Left ventricle myocardium inferior (tissue), 1 donor: Measurements from ENCODE around the gene GNAI1. TPM values are rescaled to one million over a fixed set of nuclear protein-coding genes. Genes with fewer than 3 reads are reported as not detected.

ENCODE experiments used
- DNase-seq: peaks from one replicate; pipeline ENCODE4 v3.0.0-alpha.2; 2020
- H3K27ac ChIP-seq: fragments of 200-600 bp; replicated peaks from 2 replicates; pipeline ENCODE4 v1.8.0; 2021
- H3K27me3 ChIP-seq: fragments of 200-600 bp; 2 replicates; pipeline ENCODE4 v1.8.0; 2021; ENCODE audit warnings: low read depth
- H3K36me3 ChIP-seq: fragments of 200-600 bp; 2 replicates; pipeline ENCODE4 v1.8.0; 2021
- H3K4me1 ChIP-seq: fragments of 200-600 bp; 2 replicates; pipeline ENCODE4 v1.8.0; 2021
- H3K4me3 ChIP-seq: fragments of 200-600 bp; 2 replicates; pipeline ENCODE4 v1.8.0; 2021; ENCODE audit warnings: mild to moderate bottlenecking, moderate library complexity
- H3K9me3 ChIP-seq: fragments of 200-600 bp; replicated peaks from 2 replicates; pipeline ENCODE4 v1.8.0; 2021
- intact Hi-C: fragments of 100-400 bp; cut with micrococcal nuclease; formaldehyde crosslinking; loops from one replicate; pipeline ENCODE4 v1.11.0; 2022
- long read RNA-seq: library from polyadenylated mRNA; unstranded; transcript quantifications from one replicate; pipeline ENCODE4 v2.0.0, GENCODE V29; 2021
- total RNA-seq: library from RNA; stranded (reverse); fragmentation: NEBNext Ultra II Directional; extraction: Animal tissue kit (Norgen Biotek cat#: 25700); gene quantifications from one replicate; pipeline ENCODE4 v1.2.1, GENCODE V29; 2021
- TF ChIP-seq, protein P1 (sequence below): fragments of 200-600 bp; IDR thresholded peaks from 2 replicates; pipeline ENCODE4 v1.8.0; 2021; ENCODE audit warnings: antibody characterized with exemption, mild to moderate bottlenecking, borderline replicate concordance
- donor health status: DM: no; HTN: yes; CAD: no; lungs with severe emphysema.

The GNAI1 gene
- 14.5 TPM for total RNA-seq
- long read RNA-seq, full-length matches to known transcripts = 32 of 34 reads
- long read RNA-seq, partial matches to known transcripts = 1 of 34 reads
- long read RNA-seq, other reads (novel, unspliced or antisense) = 1 of 34 reads

GRCh38 chr7:80134536-80135308, at the start of gene GNAI1:
GNAI1 (plus strand) TSS chr7:80134831; CDS start chr7:80135161, 330 bp downstream.
- no peaks in the 10 kb centered on the region for H3K27me3 ChIP-seq
- H3K36me3 ChIP-seq = no peaks in the 10 kb centered on the region
- no peaks in the 10 kb centered on the region for H3K9me3 ChIP-seq
- intact Hi-C loops = no loop called here
- TF ChIP-seq, protein P1, sequence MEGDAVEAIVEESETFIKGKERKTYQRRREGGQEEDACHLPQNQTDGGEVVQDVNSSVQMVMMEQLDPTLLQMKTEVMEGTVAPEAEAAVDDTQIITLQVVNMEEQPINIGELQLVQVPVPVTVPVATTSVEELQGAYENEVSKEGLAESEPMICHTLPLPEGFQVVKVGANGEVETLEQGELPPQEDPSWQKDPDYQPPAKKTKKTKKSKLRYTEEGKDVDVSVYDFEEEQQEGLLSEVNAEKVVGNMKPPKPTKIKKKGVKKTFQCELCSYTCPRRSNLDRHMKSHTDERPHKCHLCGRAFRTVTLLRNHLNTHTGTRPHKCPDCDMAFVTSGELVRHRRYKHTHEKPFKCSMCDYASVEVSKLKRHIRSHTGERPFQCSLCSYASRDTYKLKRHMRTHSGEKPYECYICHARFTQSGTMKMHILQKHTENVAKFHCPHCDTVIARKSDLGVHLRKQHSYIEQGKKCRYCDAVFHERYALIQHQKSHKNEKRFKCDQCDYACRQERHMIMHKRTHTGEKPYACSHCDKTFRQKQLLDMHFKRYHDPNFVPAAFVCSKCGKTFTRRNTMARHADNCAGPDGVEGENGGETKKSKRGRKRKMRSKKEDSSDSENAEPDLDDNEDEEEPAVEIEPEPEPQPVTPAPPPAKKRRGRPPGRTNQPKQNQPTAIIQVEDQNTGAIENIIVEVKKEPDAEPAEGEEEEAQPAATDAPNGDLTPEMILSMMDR = peak; percentile 54
- peak within 1 kb of the TSS; percentile 95 for H3K4me3 ChIP-seq
- peak within 1 kb of the TSS; percentile 90 for H3K27ac ChIP-seq
- peak; percentile 64 for DNase-seq
- H3K4me1 ChIP-seq = peaks cover 52% of the 10 kb centered on the region

- H3K27me3 ChIP-seq = no peaks in the 10 kb centered on the region
- no peaks in the 10 kb centered on the region for H3K36me3 ChIP-seq
- intact Hi-C loops = no loop called here
- H3K9me3 ChIP-seq = peaks cover 8% of the 10 kb centered on the region
- TF ChIP-seq, protein P1 = no peak
- H3K27ac ChIP-seq = no peak overlapping the region
- no peaks in the 10 kb centered on the region for H3K4me1 ChIP-seq
- H3K4me3 ChIP-seq = no peak overlapping the region
- no peak for DNase-seq
These were observed 47.4 kb upstream of the GNAI1 start for GRCh38 chr7:80087051-80087770.

GRCh38 chr7:80087771-80088170, 46.9 kb upstream of the GNAI1 start:
- intact Hi-C loops = no loop called here
- H3K4me1 ChIP-seq = no peaks in the 10 kb centered on the region
- no peak overlapping the region for H3K4me3 ChIP-seq
- no peak for DNase-seq
- peaks cover 8% of the 10 kb centered on the region for H3K9me3 ChIP-seq
- TF ChIP-seq, protein P1 = no peak
- H3K36me3 ChIP-seq = no peaks in the 10 kb centered on the region
- H3K27ac ChIP-seq = no peak overlapping the region
- H3K27me3 ChIP-seq = no peaks in the 10 kb centered on the region

DNA sequence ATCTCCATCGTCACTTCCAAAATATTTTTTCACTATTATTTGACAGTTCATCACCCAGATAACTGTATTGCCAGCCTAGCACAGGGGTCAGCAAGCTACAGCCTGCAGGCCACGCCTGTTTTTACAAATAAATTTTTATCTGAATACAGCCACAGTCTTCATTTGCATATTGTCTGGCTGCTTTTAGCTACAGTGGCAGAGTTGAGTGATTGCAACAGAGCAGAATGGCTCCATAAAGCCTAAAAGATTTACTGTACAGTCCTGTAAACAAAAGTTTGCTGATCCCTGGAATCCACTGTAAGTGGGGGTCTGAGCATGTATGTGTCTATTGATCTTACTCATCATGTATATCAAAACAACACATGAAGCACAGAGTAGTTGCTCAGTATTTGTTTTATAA, 45.9 kb upstream of the GNAI1 start:
- H3K4me3 ChIP-seq = no peak overlapping the region
- TF ChIP-seq, protein P1 = no peak
- H3K36me3 ChIP-seq = no peaks in the 10 kb centered on the region
- no peaks in the 10 kb centered on the region for H3K27me3 ChIP-seq
- no peak for DNase-seq
- intact Hi-C loops = no loop called here
- H3K27ac ChIP-seq = no peak overlapping the region
- H3K4me1 ChIP-seq = no peaks in the 10 kb centered on the region
- H3K9me3 ChIP-seq = peaks cover 8% of the 10 kb centered on the region

- intact Hi-C loops = no loop called here
These were observed 45.3 kb upstream of the GNAI1 start for GRCh38 chr7:80089366-80089765.

More at GRCh38 chr7:80089366-80089765, 45.3 kb upstream of the GNAI1 start:
- DNase-seq = no peak
- Histone ChIP-seq H3K36me3 (no peaks in the 10 kb centered on the region), H3K27ac (no peak overlapping the region), H3K9me3 (peaks cover 8% of the 10 kb centered on the region), H3K4me3 (no peak overlapping the region), H3K27me3 (no peaks in the 10 kb centered on the region), H3K4me1 (no peaks in the 10 kb centered on the region)
- TF ChIP-seq, protein P1 = no peak
